ENCODE measurements around the gene DPP4. TPM values are rescaled to one million over a fixed set of nuclear protein-coding genes. Genes with fewer than 3 reads are reported as not detected.

Gene DPP4
- total RNA-seq, 1 experiment from 2014 or later = 2.8 TPM

DNA sequence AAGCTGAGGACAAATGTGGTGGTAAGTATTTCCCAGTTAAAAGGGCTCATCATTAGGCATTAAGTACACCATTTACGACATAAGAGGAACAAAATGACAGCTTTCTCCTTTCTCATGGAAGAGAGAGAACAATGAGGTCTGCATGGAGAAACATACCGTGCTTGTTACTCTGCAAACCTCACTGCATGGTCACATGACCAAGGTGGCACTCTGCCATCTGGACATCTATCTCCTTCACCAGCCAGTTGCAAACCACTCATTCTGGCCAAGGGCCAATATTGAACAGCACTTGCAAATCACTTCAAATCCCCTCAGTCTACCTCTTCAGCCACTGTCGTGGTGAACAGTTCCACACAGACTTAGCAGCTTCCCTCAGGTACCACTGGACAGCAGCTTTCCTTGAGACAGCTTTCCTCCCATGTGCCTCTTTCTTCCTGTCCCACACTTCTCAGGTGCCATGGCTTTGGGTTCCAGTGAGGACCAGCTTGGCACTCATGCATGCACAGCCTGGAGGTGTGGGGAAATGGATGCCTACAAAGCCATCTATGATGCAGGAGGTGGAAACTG lies 29.5 kb upstream of the DPP4 start:
- Histone ChIP-seq H3K9me3 (ENCODE audit: control insufficient read depth, low read depth, low read length) (no peaks in the 10 kb centered on the region), H3K9ac (ENCODE audit: extremely low read depth, insufficient read length, low read length) (no peak overlapping the region)

More for the DNA sequence above, 29.5 kb upstream of the DPP4 start:
- H2AK5ac ChIP-seq (ENCODE audit: insufficient read length, low read length) = no peak overlapping the region
- H2AFZ ChIP-seq (ENCODE audit: low read length) = no peak overlapping the region
- H4K8ac ChIP-seq (replicated peaks; ENCODE audit: insufficient read length, low read depth, low read length) = no peak overlapping the region
- H2BK15ac ChIP-seq (ENCODE audit: low read depth, low read length) = no peak overlapping the region
- H3K4ac ChIP-seq (ENCODE audit: low read depth, low read length) = no peak overlapping the region
- H3T11ph ChIP-seq (ENCODE audit: low read length) = no peak overlapping the region
- H3K4me1 ChIP-seq (ENCODE audit: insufficient read depth, low read length) = no peaks in the 10 kb centered on the region
- Mint-ChIP-seq H3K4me1 (no peaks in the 10 kb centered on the region), H3K9me3 (no peaks in the 10 kb centered on the region), H3K27me3 (ENCODE audit: low read depth) (peaks cover 3% of the 10 kb centered on the region; the same call in 1 of the 2 replicates), H3K27ac (no peak overlapping the region), H3K36me3 (ENCODE audit: insufficient read depth in 1 of 3, low read depth in 3 of 3) (no peaks in the 10 kb centered on the region; a peak in 1 of 7 replicates), H3K4me3 (no peak overlapping the region)
- H3K4me2 ChIP-seq (ENCODE audit: insufficient read depth, insufficient read length, low read length) = no peak overlapping the region
- no peak overlapping the region for H2BK120ac ChIP-seq (ENCODE audit: low read depth, low read length, poor library complexity, severe bottlenecking)
- H4K20me1 ChIP-seq (ENCODE audit: control insufficient read depth, insufficient read depth, insufficient read length) = no peaks in the 10 kb centered on the region
- H4K5ac ChIP-seq (ENCODE audit: insufficient read length, low read depth, low read length) = no peak overlapping the region
- H3K23me2 ChIP-seq (ENCODE audit: insufficient read length, low read depth, low read length, poor library complexity, severe bottlenecking) = no peaks in the 10 kb centered on the region
- no peak overlapping the region for H2BK5ac ChIP-seq (ENCODE audit: insufficient read length, low read length)
- H2BK12ac ChIP-seq (ENCODE audit: insufficient read length, low read depth, low read length) = no peak overlapping the region
- no peaks in the 10 kb centered on the region for H3K27me3 ChIP-seq (ENCODE audit: insufficient read depth, low read length)
- H3K27ac ChIP-seq (ENCODE audit: insufficient read length, low read depth, low read length) = no peak overlapping the region
- WGBS (ENCODE audit: extremely low coverage, insufficient read length, low lambda C conversion rate) = no CpG with 5 or more reads among the region's 3 CpGs
- H3K18ac ChIP-seq (ENCODE audit: insufficient read length, low read depth, low read length) = no peak overlapping the region
- no peak overlapping the region for H3K14ac ChIP-seq (ENCODE audit: insufficient read depth, low read length)
- no peaks in the 10 kb centered on the region for H3K79me1 ChIP-seq (ENCODE audit: insufficient read depth, low read depth, low read length, poor library complexity, severe bottlenecking)
- no peak overlapping the region for H3K23ac ChIP-seq (ENCODE audit: insufficient read length, low read depth, low read length)
- no peak overlapping the region for H3K56ac ChIP-seq (ENCODE audit: insufficient read length, low read depth, low read length)
- no peak overlapping the region for H2BK20ac ChIP-seq (ENCODE audit: low read depth, low read length, poor library complexity, severe bottlenecking)
- no peak overlapping the region for H4K91ac ChIP-seq (ENCODE audit: insufficient read length, low read depth, low read length)
- TF ChIP-seq, protein P1, sequence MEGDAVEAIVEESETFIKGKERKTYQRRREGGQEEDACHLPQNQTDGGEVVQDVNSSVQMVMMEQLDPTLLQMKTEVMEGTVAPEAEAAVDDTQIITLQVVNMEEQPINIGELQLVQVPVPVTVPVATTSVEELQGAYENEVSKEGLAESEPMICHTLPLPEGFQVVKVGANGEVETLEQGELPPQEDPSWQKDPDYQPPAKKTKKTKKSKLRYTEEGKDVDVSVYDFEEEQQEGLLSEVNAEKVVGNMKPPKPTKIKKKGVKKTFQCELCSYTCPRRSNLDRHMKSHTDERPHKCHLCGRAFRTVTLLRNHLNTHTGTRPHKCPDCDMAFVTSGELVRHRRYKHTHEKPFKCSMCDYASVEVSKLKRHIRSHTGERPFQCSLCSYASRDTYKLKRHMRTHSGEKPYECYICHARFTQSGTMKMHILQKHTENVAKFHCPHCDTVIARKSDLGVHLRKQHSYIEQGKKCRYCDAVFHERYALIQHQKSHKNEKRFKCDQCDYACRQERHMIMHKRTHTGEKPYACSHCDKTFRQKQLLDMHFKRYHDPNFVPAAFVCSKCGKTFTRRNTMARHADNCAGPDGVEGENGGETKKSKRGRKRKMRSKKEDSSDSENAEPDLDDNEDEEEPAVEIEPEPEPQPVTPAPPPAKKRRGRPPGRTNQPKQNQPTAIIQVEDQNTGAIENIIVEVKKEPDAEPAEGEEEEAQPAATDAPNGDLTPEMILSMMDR (conservative IDR thresholded peaks at IDR 0.05) = no peak
- DNase-seq = no peak
- H3K79me2 ChIP-seq (ENCODE audit: insufficient read depth, low read length) = no peaks in the 10 kb centered on the region

Measured in H9 (cell line).